HPDE6-E6E7 (cell line): Measurements from ENCODE around the gene COL24A1.
"Not testable (repeated sequence)": the region's sequence is repeated elsewhere in the genome, so short reads cannot be mapped to it uniquely, and the experiment has no call there.

ENCODE experiments used
- DNase-seq: peaks from one replicate; pipeline ENCODE4 v3.0.0; 2011; ENCODE audit warnings: missing footprints; ENCODE audit errors: extremely low spot score

COL24A1 gene

GRCh38 chr1:86153836-86154235 is 2.7 kb downstream of the COL24A1 start:
- no peak for DNase-seq

- DNase-seq, result no peak
Measured at GRCh38 chr1:86152887-86153286, 3.7 kb downstream of the COL24A1 start.

GRCh38 chr1:86151427-86151826 is 5.1 kb downstream of the COL24A1 start:
- no peak for DNase-seq

GRCh38 chr1:86150553-86151055 is 6.0 kb downstream of the COL24A1 start:
- no peak for DNase-seq

DNA sequence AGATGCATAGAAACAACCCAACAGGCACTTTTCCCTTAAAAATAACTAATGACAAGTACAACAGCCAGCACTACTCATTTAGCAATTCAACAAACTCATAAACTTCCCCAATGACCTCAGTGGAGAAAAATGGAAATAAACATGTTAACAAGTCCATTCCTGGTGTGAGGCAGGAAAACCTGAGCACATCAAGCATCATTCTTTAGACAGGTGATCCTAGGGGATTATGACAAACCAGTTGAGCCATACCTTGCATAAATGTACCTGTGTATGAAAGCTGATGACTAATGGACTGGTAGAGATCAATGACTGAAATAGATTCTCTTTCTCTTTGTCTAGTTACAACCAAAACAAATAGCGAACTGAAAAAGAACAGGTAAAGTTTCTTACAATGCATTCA is 7.0 kb downstream of the COL24A1 start:
- peak; percentile 64 for DNase-seq

DNA sequence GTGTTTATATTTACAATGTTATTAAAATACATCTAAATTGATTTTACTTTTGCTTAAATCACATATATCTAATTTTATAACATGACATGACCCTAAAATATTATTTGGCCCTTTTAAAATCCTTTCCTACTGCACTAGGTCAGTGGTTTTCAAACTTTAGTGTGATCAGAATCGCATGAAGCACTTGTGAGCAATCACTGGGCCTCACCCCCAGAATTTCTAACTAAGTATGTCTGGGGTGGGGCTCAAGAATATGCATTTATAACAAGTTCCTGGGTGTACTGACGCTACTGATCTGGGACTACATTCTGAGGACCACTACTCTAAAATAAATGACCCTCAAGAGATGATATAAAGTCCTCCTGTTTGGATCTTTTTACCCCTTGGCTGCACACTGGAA is 8.8 kb downstream of the COL24A1 start:
- DNase-seq, result no peak

- no peak for DNase-seq
Measured at GRCh38 chr1:86146566-86146965, 10.0 kb downstream of the COL24A1 start.

DNA sequence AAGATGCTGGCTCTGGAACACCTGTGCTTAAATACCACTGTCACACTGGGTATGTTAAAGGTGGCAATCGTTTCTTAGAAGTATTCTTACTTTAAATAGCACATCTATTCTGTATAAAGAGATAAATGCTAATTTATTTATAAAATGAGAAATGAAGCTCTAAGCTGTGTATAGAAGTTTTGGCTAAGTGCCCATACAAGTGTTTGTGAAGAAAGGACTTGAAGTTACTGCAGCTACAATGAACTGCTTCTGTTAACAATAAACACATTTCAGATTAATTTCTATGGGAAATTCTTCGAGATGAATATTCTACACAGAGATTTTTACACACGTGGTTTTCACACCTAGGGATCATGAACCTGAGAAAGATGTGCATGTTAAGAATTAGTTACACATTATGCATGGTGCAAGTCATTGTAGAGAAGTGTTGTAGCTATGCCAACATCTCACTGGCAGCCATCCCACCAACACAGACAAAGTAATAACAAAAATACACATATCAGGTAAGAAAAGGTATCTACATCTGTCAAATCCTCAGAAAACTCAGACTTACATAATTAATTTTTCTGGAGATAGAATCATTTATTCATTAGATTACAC is 16.2 kb downstream of the COL24A1 start:
- DNase-seq, result no peak

DNA sequence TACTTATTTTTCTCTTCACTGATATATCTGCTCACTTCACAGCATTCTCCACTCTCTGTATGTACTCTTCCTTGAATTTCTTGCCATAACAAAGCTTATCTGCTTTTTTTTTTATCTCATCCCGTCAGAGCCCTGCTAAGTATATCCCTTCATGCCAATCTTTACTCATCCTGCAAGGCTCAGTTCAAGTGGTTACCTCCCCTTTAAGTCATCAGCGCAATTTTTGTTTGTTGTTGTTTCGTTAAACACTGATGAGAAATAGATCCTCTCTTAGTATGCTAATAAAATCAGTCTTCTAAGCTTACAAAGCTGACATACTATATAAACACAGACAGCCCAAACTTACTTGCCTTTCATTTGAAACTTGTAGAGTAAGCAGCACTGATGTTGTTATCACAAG is 17.8 kb downstream of the COL24A1 start:
- DNase-seq, result no peak

- DNase-seq, result no peak
Measured at GRCh38 chr1:86137436-86137835, 19.1 kb downstream of the COL24A1 start.

DNA sequence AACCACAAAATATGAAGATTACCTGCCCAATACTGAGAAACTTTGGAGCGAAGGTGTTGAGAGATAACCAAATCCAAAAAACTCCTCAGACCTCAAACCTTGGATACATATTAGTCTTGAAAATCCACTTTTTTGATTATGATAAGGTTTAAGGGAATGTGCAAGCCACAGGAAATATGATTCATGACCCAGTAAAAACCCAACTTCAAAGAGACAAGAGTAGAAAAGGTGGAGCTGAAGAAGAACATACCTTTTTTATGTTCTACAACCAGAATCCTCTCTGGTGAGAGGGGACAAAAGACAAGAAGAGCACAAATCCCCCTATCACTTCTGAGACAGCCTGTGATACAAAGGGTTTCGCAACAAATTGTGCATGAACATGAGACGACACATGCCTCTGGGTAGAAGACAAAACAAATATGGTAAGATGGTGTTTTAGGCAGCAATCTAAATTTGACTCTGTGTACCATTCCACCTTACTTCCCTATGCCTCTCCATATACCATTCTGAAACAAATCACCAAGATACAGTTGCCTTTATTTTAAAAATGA is 37.3 kb downstream of the COL24A1 start:
- no peak for DNase-seq

DNA sequence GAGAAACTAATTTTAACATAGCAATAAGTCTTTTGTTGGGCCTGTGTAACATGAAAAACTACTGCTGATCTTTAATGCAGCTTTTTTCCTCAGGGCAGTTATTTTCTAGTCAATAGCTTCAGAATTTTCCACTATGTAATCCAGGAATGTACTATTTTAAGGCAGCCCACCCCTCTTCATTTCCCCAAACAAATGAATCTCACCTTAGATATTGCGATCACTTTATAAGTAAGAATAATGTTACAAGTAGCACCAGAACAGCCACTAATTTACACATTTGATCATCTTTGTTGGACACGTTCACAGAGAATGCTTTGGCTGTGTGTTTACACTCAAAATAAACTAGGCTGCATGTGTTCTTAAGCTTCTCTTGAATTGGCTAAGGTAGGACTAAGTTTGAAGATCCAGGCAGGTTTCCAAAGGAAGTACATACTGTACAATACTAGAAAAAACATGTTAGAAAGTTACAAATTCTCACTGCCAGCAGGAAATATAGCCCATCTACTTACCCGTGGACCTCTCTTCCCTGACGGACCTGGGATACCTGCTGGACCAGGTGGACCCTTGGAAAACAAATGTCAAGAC is 41.7 kb downstream of the COL24A1 start:
- DNase-seq, result no peak

DNA sequence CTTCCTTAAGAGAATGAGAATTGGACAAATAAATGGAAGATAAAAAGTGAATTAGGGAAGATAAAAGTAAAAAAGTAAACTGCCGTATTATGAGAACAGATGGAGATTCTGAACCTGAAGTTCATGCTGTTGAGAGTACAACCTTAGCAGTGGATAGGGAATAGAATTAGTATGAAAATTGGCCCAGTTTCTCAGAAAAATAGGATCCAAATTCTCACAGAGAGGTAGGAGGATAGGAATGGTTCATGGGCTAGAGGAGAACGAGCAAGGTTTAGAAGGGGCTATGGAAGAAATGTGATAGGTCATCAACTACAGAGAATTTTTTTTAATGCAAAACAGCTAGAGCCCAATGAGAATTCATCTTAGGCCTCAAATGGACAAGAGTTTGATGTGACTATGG is 42.3 kb downstream of the COL24A1 start:
- no peak for DNase-seq

DNA sequence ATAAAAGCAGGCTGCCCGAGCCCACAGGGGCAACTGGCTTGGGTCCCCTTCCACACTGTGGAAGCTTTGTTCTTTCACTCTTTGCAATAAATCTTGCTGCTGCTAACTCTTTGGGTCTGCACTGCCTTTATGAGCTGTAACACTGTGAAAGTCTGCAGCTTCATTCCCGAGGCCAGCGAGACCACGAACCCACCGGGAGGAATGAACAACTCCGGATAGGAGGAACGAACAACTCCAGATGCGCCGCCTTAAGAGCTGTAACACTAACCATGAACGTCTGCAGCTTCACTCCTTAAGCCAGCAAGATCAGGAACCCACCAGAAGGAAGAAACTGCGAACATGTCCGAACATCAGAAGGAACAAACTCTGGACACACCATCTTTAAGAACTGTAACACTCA is 45.0 kb downstream of the COL24A1 start:
- not testable (repeated sequence) for DNase-seq

GRCh38 chr1:86110451-86111129 is 46.0 kb downstream of the COL24A1 start:
- DNase-seq, result no peak

- DNase-seq, result no peak
Measured at GRCh38 chr1:86105533-86105866, 51.1 kb downstream of the COL24A1 start.

DNA sequence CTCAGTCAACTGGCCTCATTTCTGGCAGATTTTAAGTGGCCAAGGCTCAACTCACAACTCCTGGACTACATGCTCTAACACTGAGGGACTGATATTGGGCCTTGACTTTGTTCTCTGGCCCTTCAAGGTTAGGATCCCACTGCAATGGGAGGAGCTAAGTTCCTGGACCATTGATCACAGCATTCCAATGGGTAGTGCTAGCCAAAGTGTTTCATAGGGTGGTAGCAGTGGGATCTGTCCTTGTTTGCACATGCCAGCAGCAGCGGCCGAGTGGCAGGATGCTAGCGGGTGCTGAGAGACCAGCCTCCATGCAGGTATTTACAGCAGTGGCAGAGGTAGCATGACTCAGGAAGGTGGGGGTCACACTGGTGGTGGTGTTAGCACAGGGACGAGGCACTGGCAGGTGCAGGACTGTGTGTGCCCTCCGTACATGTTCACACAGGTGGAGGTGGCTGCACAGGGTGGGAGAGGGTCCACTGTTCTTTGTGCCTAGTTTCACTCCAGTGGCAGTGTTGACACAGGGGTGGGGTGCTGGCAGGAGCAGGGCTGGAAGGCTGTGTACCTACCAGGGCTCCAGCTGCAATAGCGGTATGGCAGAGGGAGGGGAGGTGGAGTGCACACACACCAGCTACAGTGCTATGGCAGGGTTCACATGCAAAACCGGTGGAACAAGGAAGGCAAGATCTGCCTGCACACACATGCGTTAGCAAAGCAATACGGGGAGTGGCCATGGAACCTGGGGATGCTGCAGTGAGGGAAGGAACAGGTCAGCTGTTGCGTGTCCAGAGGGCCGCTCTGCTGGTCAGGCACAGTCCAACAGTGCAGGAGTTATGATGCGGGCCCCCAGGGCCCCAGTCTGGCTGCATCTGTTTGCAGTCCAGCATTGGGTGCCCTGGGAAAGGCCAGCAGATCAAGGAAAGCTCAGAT is 51.7 kb downstream of the COL24A1 start:
- peak; percentile 46 for DNase-seq

DNA sequence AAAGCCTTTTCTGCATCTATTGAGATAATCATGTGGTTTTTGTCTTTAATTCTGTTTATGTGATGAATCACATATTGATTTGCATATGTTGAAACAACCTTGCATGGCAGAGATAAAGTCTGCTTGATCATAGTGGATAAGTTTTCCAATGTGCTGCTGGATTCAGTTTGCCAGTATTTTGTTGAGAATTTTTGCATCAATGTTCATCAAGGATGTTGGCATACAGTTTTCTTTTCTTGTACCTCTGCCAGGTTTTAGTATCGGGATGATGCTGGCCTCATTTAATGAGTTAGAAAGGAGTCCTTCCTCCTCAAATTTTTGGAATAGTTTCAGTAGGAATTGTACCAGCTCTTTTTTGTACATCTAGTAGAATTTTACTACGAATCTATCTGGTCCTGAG is 55.0 kb downstream of the COL24A1 start:
- DNase-seq, result no peak

DNA sequence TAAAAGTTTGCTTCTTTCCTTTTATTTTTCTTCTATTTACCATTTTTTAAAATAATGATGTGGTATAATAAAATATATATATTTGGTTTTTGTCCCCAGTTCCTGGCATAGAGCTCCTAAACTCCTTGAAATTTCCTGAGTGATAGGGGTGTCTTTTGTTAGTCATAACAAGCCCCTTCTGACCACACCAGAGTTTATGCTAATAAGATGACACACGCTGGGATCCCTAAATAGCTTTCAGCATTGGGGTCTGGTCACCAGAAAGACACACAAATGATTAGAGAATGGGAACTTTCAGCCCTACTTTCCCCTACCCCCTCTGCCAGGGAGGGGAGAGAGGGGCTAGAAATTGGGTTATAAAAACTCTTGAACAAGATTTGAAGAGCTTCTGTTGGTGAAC is 56.2 kb downstream of the COL24A1 start:
- DNase-seq, result no peak

DNA sequence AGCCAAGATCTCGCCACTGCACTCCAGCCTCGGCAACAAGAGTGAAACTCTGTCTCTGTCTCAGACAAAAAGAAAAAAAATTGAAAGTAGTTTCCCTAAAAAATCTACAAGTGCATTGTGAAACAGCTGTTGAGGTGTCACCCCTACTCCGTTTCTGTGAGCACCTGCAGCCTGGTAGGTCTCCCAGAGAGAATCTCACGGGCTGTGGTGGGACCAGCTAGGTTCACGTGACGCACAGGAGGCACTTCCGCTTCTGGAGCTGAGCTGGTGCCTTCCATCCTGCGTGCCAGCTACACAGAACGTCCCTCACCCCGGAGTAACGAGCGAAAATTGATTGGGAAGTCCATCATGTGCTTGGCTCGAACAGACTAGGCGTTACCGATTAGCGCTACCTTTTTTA is 66.8 kb downstream of the COL24A1 start:
- no peak for DNase-seq

DNA sequence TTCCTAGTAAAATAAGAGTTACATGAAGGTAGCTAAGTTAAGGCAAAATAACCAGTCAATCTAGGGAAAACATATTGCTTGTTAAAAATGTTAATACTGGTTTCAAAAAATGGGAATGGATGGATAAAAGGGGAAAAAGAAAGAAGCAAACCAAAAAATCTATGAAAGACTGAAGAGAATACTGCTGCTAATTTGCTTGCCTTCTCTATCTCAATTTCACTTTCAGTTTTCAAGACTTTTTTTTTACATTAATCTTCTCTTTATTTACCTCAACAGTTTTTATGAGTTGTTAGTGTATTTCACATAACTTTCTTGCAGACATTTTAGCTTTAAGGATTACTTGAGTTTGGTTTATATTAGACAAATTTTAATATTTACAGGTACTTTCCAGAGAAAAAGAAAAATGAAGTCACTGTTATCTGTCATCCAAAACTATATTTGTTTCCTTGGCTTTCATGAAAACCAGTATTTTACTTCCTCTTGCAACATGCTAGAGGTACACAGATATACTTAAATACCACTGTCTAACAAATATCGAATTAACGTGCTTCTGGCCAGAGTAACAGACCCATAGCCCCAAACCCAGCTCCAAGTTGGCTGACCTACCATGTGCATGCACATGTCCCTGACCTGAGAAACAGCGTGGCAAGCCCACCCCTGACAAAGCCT is 70.7 kb downstream of the COL24A1 start:
- no peak for DNase-seq
